SU-DHL-6 (cell line): ENCODE measurements around the gene LGR6.

ENCODE experiments used
- H2AFZ ChIP-seq: fragments of 200-600 bp; sonication (generic); 2 replicates; pipeline ENCODE4 v1.6.1; 2014; ENCODE audit warnings: low read depth, mild to moderate bottlenecking, moderate library complexity, mixed read lengths, antibody characterized with exemption, low read length; ENCODE audit not compliant: severe bottlenecking
- H3F3A ChIP-seq: fragments of 200-600 bp; shearing (Covaris generic); 2 replicates; pipeline ENCODE4 v1.6.0; 2016; ENCODE audit warnings: antibody characterized with exemption, mild to moderate bottlenecking; ENCODE audit not compliant: insufficient read depth
- H3K27ac ChIP-seq: fragments of 200-600 bp; sonication (generic); 2 replicates; pipeline ENCODE4 v1.5.1; 2016; ENCODE audit warnings: low read depth, mild to moderate bottlenecking, low read length, moderate library complexity, mixed read lengths
- H3K27me3 ChIP-seq: fragments of 200-600 bp; sonication (generic), shearing (Covaris generic); 2 replicates; pipeline ENCODE4 v1.6.0; 2014; ENCODE audit warnings: mild to moderate bottlenecking, low read length
- H3K36me3 ChIP-seq: fragments of 200-600 bp; sonication (generic); 2 replicates; pipeline ENCODE4 v1.6.1; 2014; ENCODE audit warnings: mild to moderate bottlenecking, low read length, mixed read lengths
- H3K4me2 ChIP-seq: fragments of 300-600, 200-600 bp; shearing (Covaris generic), sonication (generic); 2 replicates; pipeline ENCODE4 v1.6.0; 2014; ENCODE audit warnings: low read length, low read depth, mild to moderate bottlenecking; ENCODE audit not compliant: poor library complexity, severe bottlenecking
- H3K4me3 ChIP-seq: fragments of 200-600 bp; sonication (generic); 2 replicates; pipeline ENCODE4 v1.5.1; 2014; ENCODE audit warnings: antibody characterized with exemption, low read length, mild to moderate bottlenecking, mixed read lengths; ENCODE audit not compliant: insufficient read depth, poor library complexity, severe bottlenecking
- H3K79me2 ChIP-seq: fragments of 200-600 bp; sonication (generic); 2 replicates; pipeline ENCODE4 v1.6.1; 2014; ENCODE audit warnings: mild to moderate bottlenecking, low read length, moderate library complexity; ENCODE audit not compliant: insufficient read depth
- H3K9ac ChIP-seq: fragments of 200-600 bp; sonication (generic); 2 replicates; pipeline ENCODE4 v1.7.0; 2014; ENCODE audit warnings: mild to moderate bottlenecking, low read length
- H3K9me2 ChIP-seq: fragments of 200-600 bp; sonication (generic); replicated peaks from 2 replicates; pipeline ENCODE4 v1.6.1; 2014; ENCODE audit warnings: low read length; ENCODE audit not compliant: insufficient read depth
- H3K9me3 ChIP-seq: fragments of 200-600 bp; sonication (generic); 2 replicates; pipeline ENCODE4 v1.6.1; 2014; ENCODE audit warnings: low read length, mixed read lengths; ENCODE audit not compliant: insufficient read depth
- H4K20me1 ChIP-seq: fragments of 200-600 bp; sonication (generic); 2 replicates; pipeline ENCODE4 v1.6.1; 2014; ENCODE audit warnings: low read depth, mild to moderate bottlenecking, antibody characterized with exemption, low read length, moderate library complexity, mixed read lengths
- CTCF ChIP-seq: fragments of 200-600 bp; sonication (generic); IDR thresholded peaks from one replicate; pipeline ENCODE4 v1.5.1; 2017; ENCODE audit warnings: antibody characterized with exemption, mild to moderate bottlenecking, low read length, moderate library complexity; ENCODE audit not compliant: insufficient read depth, poor library complexity, severe bottlenecking
- EZH2phosphoT487 ChIP-seq: fragments of 200-600 bp; sonication (generic), shearing (Covaris generic); conservative IDR thresholded peaks from 2 replicates; pipeline ENCODE4 v1.6.1; 2018; ENCODE audit warnings: mild to moderate bottlenecking, antibody characterized with exemption, low read length, moderate library complexity, mixed read lengths

LGR6 gene

DNA sequence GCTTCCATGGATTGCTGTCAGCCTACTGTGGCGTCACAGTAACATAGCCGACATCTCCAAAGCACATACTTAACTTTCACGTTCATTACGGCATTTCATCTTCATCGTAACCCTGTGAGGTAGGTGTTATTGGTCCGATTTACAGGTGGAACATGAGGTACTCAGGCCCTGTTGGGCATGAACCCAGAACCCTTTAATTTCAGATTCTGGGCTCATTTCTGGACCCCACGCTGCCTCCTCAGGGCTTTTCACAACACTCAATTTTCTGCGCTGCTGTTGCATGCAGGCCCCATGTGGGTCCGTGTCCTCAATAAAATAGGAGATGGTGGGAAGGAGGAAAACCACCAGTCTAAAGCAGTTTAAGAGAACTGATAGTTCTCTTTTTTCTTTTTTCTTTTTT is 108.6 kb downstream of the LGR6 start:
- H2AFZ ChIP-seq = no peak overlapping the region
- no peak overlapping the region for H3K9ac ChIP-seq
- no peaks in the 10 kb centered on the region for H3K9me3 ChIP-seq
- no peaks in the 10 kb centered on the region for H3K36me3 ChIP-seq
- TF ChIP-seq CTCF = no peak
- no peak for TF ChIP-seq EZH2phosphoT487
- H4K20me1 ChIP-seq = no peaks in the 10 kb centered on the region
- no peak overlapping the region for H3K27ac ChIP-seq
- no peak overlapping the region for H3K4me3 ChIP-seq
- no peak overlapping the region for H3K4me2 ChIP-seq
- H3K79me2 ChIP-seq = no peaks in the 10 kb centered on the region
- no peaks in the 10 kb centered on the region for H3K9me2 ChIP-seq
- no peaks in the 10 kb centered on the region for H3K27me3 ChIP-seq
- H3F3A ChIP-seq = no peaks in the 10 kb centered on the region

- H3K4me3 ChIP-seq = no peak overlapping the region
Measured at GRCh38 chr1:202304375-202304774, 110.8 kb downstream of the LGR6 start.

DNA sequence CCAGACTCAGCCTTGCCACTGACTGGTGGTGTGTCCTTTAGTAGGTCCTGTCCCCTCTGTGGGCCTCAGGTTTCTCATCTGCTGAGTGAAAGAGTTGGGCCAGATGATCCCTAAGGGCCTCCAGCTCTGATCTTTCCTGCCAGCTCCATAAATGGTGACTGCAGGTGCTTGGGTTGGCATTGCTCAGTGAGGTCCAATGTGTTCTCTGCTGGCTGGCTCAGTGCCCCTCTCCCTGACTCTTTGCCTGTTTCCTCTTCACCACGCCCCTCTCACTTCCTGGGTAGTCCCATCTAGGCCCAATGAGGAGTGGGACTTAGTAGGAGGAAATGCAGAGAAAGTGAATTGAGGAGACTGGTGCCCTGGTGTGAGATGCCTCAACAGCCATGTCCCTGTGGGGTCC is 111.6 kb downstream of the LGR6 start:
- Histone ChIP-seq H3F3A (no peaks in the 10 kb centered on the region), H4K20me1 (no peaks in the 10 kb centered on the region), H3K27ac (no peak overlapping the region), H3K9me2 (no peaks in the 10 kb centered on the region), H3K4me3 (no peak overlapping the region), H3K9me3 (no peaks in the 10 kb centered on the region), H3K9ac (no peak overlapping the region), H3K36me3 (no peaks in the 10 kb centered on the region), H3K79me2 (no peaks in the 10 kb centered on the region), H3K4me2 (no peak overlapping the region), H3K27me3 (no peaks in the 10 kb centered on the region), H2AFZ (no peak overlapping the region)
- TF ChIP-seq EZH2phosphoT487 (no peak), CTCF (no peak)

More at GRCh38 chr1:202304375-202304774, 110.8 kb downstream of the LGR6 start:
- Histone ChIP-seq H3K36me3 (no peaks in the 10 kb centered on the region), H4K20me1 (no peaks in the 10 kb centered on the region), H3K9me2 (no peaks in the 10 kb centered on the region), H3K79me2 (no peaks in the 10 kb centered on the region), H3F3A (no peaks in the 10 kb centered on the region), H3K9ac (no peak overlapping the region), H2AFZ (no peak overlapping the region), H3K4me2 (no peak overlapping the region), H3K27me3 (no peaks in the 10 kb centered on the region), H3K27ac (no peak overlapping the region), H3K9me3 (no peaks in the 10 kb centered on the region)
- TF ChIP-seq CTCF (no peak), EZH2phosphoT487 (no peak)
